Activated CD8-positive, alpha-beta T cell treated with anti-CD3 and anti-CD28 coated beads for 36 hours (primary cell): ENCODE results near the gene TP63. TPM values are rescaled to one million over a fixed set of nuclear protein-coding genes. Genes with fewer than 3 reads are reported as not detected.

Experiments used
- ATAC-seq: fragments of 200-7000 bp; cut with Tn5 transposase; one replicate; pipeline ENCODE4 v1.10.0; 2021; ENCODE audit warnings: mild to moderate bottlenecking, moderate library complexity
- CTCF ChIA-PET: fragments of 350-600 bp; sonication (Branson Sonifier 250); formaldehyde crosslinking; loops from one replicate; lab custom pipeline; 2021; ENCODE audit warnings: antibody characterized with exemption; lab: Charles Lee
- POLR2A ChIA-PET: fragments of 350-600 bp; sonication (Branson Sonifier 250); formaldehyde crosslinking; loops from one replicate; lab custom pipeline; 2021; ENCODE audit warnings: antibody characterized with exemption; lab: Charles Lee
- DNase-seq: peaks from one replicate; pipeline ENCODE4 v3.0.0-alpha.2; 2020
- H3K27ac Mint-ChIP-seq: one replicate; pipeline ENCODE4 v1.8.0; 2021; ENCODE audit warnings: mild to moderate bottlenecking, mixed read lengths
- H3K27me3 Mint-ChIP-seq: one replicate; pipeline ENCODE4 v1.8.0; 2021; ENCODE audit warnings: mixed read lengths
- H3K36me3 Mint-ChIP-seq: one replicate; pipeline ENCODE4 v1.8.0; 2021; ENCODE audit warnings: low read depth, mixed read lengths
- H3K4me1 Mint-ChIP-seq: one replicate; pipeline ENCODE4 v1.8.0; 2021; ENCODE audit warnings: low read depth, mixed read lengths
- H3K4me3 Mint-ChIP-seq: one replicate; pipeline ENCODE4 v1.8.0; 2021; ENCODE audit warnings: mild to moderate bottlenecking, moderate library complexity, mixed read lengths
- H3K9me3 Mint-ChIP-seq: one replicate; pipeline ENCODE4 v1.8.0; 2021; ENCODE audit warnings: mixed read lengths
- CTCF ChIP-seq: fragments of 200-600 bp; IDR thresholded peaks from one replicate; pipeline ENCODE4 v1.8.0; 2022; ENCODE audit warnings: antibody characterized with exemption, mild to moderate bottlenecking
- intact Hi-C: fragments of 100-400 bp; cut with micrococcal nuclease; formaldehyde crosslinking; loops from one replicate; pipeline ENCODE4 v1.10.0; 2022
- total RNA-seq, 2 experiments: library from RNA; stranded (reverse); gene quantifications; one replicate each; pipeline ENCODE4 v1.2.3, GENCODE V29; 2021

The TP63 gene
- total RNA-seq, 2 experiments from 2014 or later = 0.07 to 0.23 TPM

GRCh38 chr3:189808246-189809007 lies 177.2 kb downstream of the TP63 start:
- Mint-ChIP-seq H3K27ac (no peak overlapping the region), H3K4me1 (no peaks in the 10 kb centered on the region), H3K9me3 (no peaks in the 10 kb centered on the region), H3K36me3 (no peaks in the 10 kb centered on the region), H3K4me3 (no peak overlapping the region), H3K27me3 (no peaks in the 10 kb centered on the region)
- ChIA-PET POLR2A (no interaction called here), CTCF (no interaction called here)
- no peak for TF ChIP-seq CTCF
- ATAC-seq (no peak), DNase-seq (no peak)
- intact Hi-C loops = no loop called here

GRCh38 chr3:189809583-189809982 lies 178.4 kb downstream of the TP63 start:
- TF ChIP-seq CTCF = no peak
- ChIA-PET CTCF (no interaction called here), POLR2A (no interaction called here)
- H3K27me3 Mint-ChIP-seq = no peaks in the 10 kb centered on the region
- H3K4me1 Mint-ChIP-seq = no peaks in the 10 kb centered on the region
- ATAC-seq = no peak
- intact Hi-C loops = no loop called here
- H3K9me3 Mint-ChIP-seq = no peaks in the 10 kb centered on the region
- no peak overlapping the region for H3K4me3 Mint-ChIP-seq
- DNase-seq = no peak
- H3K36me3 Mint-ChIP-seq = no peaks in the 10 kb centered on the region
- no peak overlapping the region for H3K27ac Mint-ChIP-seq

GRCh38 chr3:189812806-189813465 lies 181.7 kb downstream of the TP63 start:
- Mint-ChIP-seq H3K27me3 (peaks cover 1% of the 10 kb centered on the region), H3K36me3 (no peaks in the 10 kb centered on the region), H3K4me1 (no peaks in the 10 kb centered on the region), H3K4me3 (no peak overlapping the region), H3K9me3 (no peaks in the 10 kb centered on the region), H3K27ac (no peak overlapping the region)
- intact Hi-C loops = no loop called here
- ChIA-PET POLR2A (interaction anchor here (0.6 kb wide), 1 partner anchor 28 kb away, joined by 6 read pairs; no protein-coding TSS in a partner anchor), CTCF (no interaction called here)
- no peak for TF ChIP-seq CTCF
- DNase-seq = no peak
- ATAC-seq = no peak

- H3K9me3 Mint-ChIP-seq = no peaks in the 10 kb centered on the region
- H3K27ac Mint-ChIP-seq = no peak overlapping the region
- peaks cover 1% of the 10 kb centered on the region for H3K27me3 Mint-ChIP-seq
- TF ChIP-seq CTCF = no peak
- no peaks in the 10 kb centered on the region for H3K36me3 Mint-ChIP-seq
- ATAC-seq (no peak), DNase-seq (no peak)
- intact Hi-C loops = no loop called here
- no peak overlapping the region for H3K4me3 Mint-ChIP-seq
- ChIA-PET CTCF (no interaction called here), POLR2A (interaction anchor here (0.6 kb wide), 1 partner anchor 28 kb away, joined by 6 read pairs; no protein-coding TSS in a partner anchor)
- H3K4me1 Mint-ChIP-seq = no peaks in the 10 kb centered on the region
Measured at GRCh38 chr3:189813647-189814240, 182.6 kb downstream of the TP63 start.

GRCh38 chr3:189820365-189820720 lies 189.2 kb downstream of the TP63 start:
- no peak for ATAC-seq
- DNase-seq = no peak
- Mint-ChIP-seq H3K9me3 (no peaks in the 10 kb centered on the region), H3K36me3 (no peaks in the 10 kb centered on the region), H3K4me3 (no peak overlapping the region), H3K27me3 (peaks cover 4% of the 10 kb centered on the region), H3K27ac (no peak overlapping the region), H3K4me1 (no peaks in the 10 kb centered on the region)
- no peak for TF ChIP-seq CTCF
- intact Hi-C loops = no loop called here
- CTCF ChIA-PET = no interaction called here
- POLR2A ChIA-PET = no interaction called here
